ENCODE measurements around the gene SDF2. TPM values are rescaled to one million over a fixed set of nuclear protein-coding genes. Genes with fewer than 3 reads are reported as not detected.
A peak's percentile ranks its signal among the peaks of the same experiment; 100 is the strongest.

SDF2 gene
- total and polyA plus RNA-seq, 9 of the 15 experiments (the other 6 are each of a cell fraction or from before 2014, with no cell fraction given) = 41.2 to 132 (median 65.6) TPM

- TF ChIP-seq ZHX1 (conservative IDR thresholded peaks at IDR 0.05; ENCODE audit: low read length) (no peak), RNF2 (IDR thresholded peaks at IDR 0.05) (no peak; the same call in 1 of the 2 replicates), MAFF (IDR thresholded peaks at IDR 0.05; ENCODE audit: low read length) (no peak), FOXA1 (IDR thresholded peaks at IDR 0.05; ENCODE audit: borderline replicate concordance) (no peak), THRA (IDR thresholded peaks at IDR 0.05) (no peak), DPF2 (IDR thresholded peaks at IDR 0.05) (no peak), KLF6 (CRISPR knock-in tag; IDR thresholded peaks at IDR 0.05; ENCODE audit: borderline replicate concordance) (peak; percentile 89; the same call in 1 of the 2 replicates), PPARD (CRISPR knock-in tag; IDR thresholded peaks at IDR 0.05) (no peak), HMG20B (CRISPR knock-in tag; IDR thresholded peaks at IDR 0.05) (no peak), SMARCE1 (IDR thresholded peaks at IDR 0.05) (no peak), ZNF583 (CRISPR knock-in tag; IDR thresholded peaks at IDR 0.05) (no peak), TSHZ1 (CRISPR knock-in tag; IDR thresholded peaks at IDR 0.05) (no peak), YBX1 (IDR thresholded peaks at IDR 0.05) (no peak), MCM7 (IDR thresholded peaks at IDR 0.05) (no peak), TAF15 (IDR thresholded peaks at IDR 0.05; ENCODE audit: low read depth, low read length) (no peak), ZNF23 (CRISPR knock-in tag; IDR thresholded peaks at IDR 0.05) (no peak)
- TF ChIP-seq, protein P1, sequence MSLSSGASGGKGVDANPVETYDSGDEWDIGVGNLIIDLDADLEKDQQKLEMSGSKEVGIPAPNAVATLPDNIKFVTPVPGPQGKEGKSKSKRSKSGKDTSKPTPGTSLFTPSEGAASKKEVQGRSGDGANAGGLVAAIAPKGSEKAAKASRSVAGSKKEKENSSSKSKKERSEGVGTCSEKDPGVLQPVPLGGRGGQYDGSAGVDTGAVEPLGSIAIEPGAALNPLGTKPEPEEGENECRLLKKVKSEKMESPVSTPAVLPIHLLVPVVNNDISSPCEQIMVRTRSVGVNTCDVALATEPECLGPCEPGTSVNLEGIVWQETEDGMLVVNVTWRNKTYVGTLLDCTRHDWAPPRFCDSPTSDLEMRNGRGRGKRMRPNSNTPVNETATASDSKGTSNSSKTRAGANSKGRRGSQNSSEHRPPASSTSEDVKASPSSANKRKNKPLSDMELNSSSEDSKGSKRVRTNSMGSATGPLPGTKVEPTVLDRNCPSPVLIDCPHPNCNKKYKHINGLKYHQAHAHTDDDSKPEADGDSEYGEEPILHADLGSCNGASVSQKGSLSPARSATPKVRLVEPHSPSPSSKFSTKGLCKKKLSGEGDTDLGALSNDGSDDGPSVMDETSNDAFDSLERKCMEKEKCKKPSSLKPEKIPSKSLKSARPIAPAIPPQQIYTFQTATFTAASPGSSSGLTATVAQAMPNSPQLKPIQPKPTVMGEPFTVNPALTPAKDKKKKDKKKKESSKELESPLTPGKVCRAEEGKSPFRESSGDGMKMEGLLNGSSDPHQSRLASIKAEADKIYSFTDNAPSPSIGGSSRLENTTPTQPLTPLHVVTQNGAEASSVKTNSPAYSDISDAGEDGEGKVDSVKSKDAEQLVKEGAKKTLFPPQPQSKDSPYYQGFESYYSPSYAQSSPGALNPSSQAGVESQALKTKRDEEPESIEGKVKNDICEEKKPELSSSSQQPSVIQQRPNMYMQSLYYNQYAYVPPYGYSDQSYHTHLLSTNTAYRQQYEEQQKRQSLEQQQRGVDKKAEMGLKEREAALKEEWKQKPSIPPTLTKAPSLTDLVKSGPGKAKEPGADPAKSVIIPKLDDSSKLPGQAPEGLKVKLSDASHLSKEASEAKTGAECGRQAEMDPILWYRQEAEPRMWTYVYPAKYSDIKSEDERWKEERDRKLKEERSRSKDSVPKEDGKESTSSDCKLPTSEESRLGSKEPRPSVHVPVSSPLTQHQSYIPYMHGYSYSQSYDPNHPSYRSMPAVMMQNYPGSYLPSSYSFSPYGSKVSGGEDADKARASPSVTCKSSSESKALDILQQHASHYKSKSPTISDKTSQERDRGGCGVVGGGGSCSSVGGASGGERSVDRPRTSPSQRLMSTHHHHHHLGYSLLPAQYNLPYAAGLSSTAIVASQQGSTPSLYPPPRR (CRISPR knock-in tag; IDR thresholded peaks at IDR 0.05; ENCODE audit: borderline replicate concordance) = no peak
Observed at GRCh38 chr17:28644787-28645575, 16.7 kb downstream of the SDF2 start, which contains the start of gene BLTP2 (continued).
